ENCODE measurements around the gene DCDC2B.

DCDC2B gene

GRCh38 chr1:32216566-32216965 lies 7.7 kb downstream of the DCDC2B start:
- no peak for ATAC-seq
- no peak for TF ChIP-seq OSR1 (CRISPR knock-in tag; IDR thresholded peaks at IDR 0.05)
- no peak for TF ChIP-seq TSHZ2 (CRISPR knock-in tag; IDR thresholded peaks at IDR 0.05)
- TF ChIP-seq ZNF8 (CRISPR knock-in tag; IDR thresholded peaks at IDR 0.05): no peak
- no peak for TF ChIP-seq TCF4 (CRISPR knock-in tag; IDR thresholded peaks at IDR 0.05; ENCODE audit: borderline replicate concordance)
- TF ChIP-seq SNAI2 (CRISPR knock-in tag; IDR thresholded peaks at IDR 0.05): no peak
- no peak for TF ChIP-seq BACH2 (CRISPR knock-in tag; IDR thresholded peaks at IDR 0.05; ENCODE audit: borderline replicate concordance)
- TF ChIP-seq POU6F1 (CRISPR knock-in tag; IDR thresholded peaks at IDR 0.05; ENCODE audit: borderline replicate concordance, low read depth): no peak
- no peak for TF ChIP-seq RARB (CRISPR knock-in tag; IDR thresholded peaks at IDR 0.05)
- TF ChIP-seq TOX (CRISPR knock-in tag; IDR thresholded peaks at IDR 0.05; ENCODE audit: borderline replicate concordance): no peak
- TF ChIP-seq CSDC2 (CRISPR knock-in tag; IDR thresholded peaks at IDR 0.05): no peak
- TF ChIP-seq ESRRG (CRISPR knock-in tag; IDR thresholded peaks at IDR 0.05): no peak

GRCh38 chr1:32219022-32219421 lies 10.1 kb downstream of the DCDC2B start:
- TF ChIP-seq RARB (CRISPR knock-in tag; IDR thresholded peaks at IDR 0.05) (no peak), ZC3H10 (CRISPR knock-in tag; IDR thresholded peaks at IDR 0.05) (no peak), POU6F1 (CRISPR knock-in tag; IDR thresholded peaks at IDR 0.05; ENCODE audit: borderline replicate concordance, low read depth) (no peak), TCF4 (CRISPR knock-in tag; IDR thresholded peaks at IDR 0.05; ENCODE audit: borderline replicate concordance) (no peak), ARNTL (CRISPR knock-in tag; IDR thresholded peaks at IDR 0.05; ENCODE audit: borderline replicate concordance, low read depth) (no peak), ZNF565 (CRISPR knock-in tag; conservative IDR thresholded peaks at IDR 0.05; ENCODE audit: low read depth) (no peak), CREB5 (CRISPR knock-in tag; IDR thresholded peaks at IDR 0.05; ENCODE audit: low read depth) (no peak), GLIS3 (CRISPR knock-in tag; IDR thresholded peaks at IDR 0.05) (no peak)
- no peak for ATAC-seq

GRCh38 chr1:32220746-32221580 lies 12.1 kb downstream of the DCDC2B start:
- no peak for ATAC-seq
- TF ChIP-seq OSR1 (CRISPR knock-in tag; IDR thresholded peaks at IDR 0.05): no peak
- TF ChIP-seq BACH2 (CRISPR knock-in tag; IDR thresholded peaks at IDR 0.05; ENCODE audit: borderline replicate concordance): no peak
- TF ChIP-seq CREB5 (CRISPR knock-in tag; IDR thresholded peaks at IDR 0.05; ENCODE audit: low read depth): no peak
- TF ChIP-seq SNAI2 (CRISPR knock-in tag; IDR thresholded peaks at IDR 0.05): no peak
- TF ChIP-seq ZFP30 (CRISPR knock-in tag; IDR thresholded peaks at IDR 0.05): no peak
- no peak for TF ChIP-seq CSDC2 (CRISPR knock-in tag; IDR thresholded peaks at IDR 0.05)
- TF ChIP-seq ZNF70 (CRISPR knock-in tag; IDR thresholded peaks at IDR 0.05): no peak
- no peak for TF ChIP-seq PPARA (CRISPR knock-in tag; IDR thresholded peaks at IDR 0.05; ENCODE audit: borderline replicate concordance)
- TF ChIP-seq TCF4 (CRISPR knock-in tag; IDR thresholded peaks at IDR 0.05; ENCODE audit: borderline replicate concordance): no peak
- TF ChIP-seq ISL1 (CRISPR knock-in tag; IDR thresholded peaks at IDR 0.05): no peak
- TF ChIP-seq TSHZ2 (CRISPR knock-in tag; IDR thresholded peaks at IDR 0.05): no peak
- TF ChIP-seq ZC3H10 (CRISPR knock-in tag; IDR thresholded peaks at IDR 0.05): no peak
- no peak for TF ChIP-seq RARB (CRISPR knock-in tag; IDR thresholded peaks at IDR 0.05)
- no peak for TF ChIP-seq ARNTL (CRISPR knock-in tag; IDR thresholded peaks at IDR 0.05; ENCODE audit: borderline replicate concordance, low read depth)
- no peak for TF ChIP-seq PATZ1 (CRISPR knock-in tag; IDR thresholded peaks at IDR 0.05; ENCODE audit: borderline replicate concordance)
- no peak for TF ChIP-seq ZNF8 (CRISPR knock-in tag; IDR thresholded peaks at IDR 0.05)
